HepG2 (cell line): ENCODE measurements around the gene SMC1A. TPM values are rescaled to one million over a fixed set of nuclear protein-coding genes. Genes with fewer than 3 reads are reported as not detected.

Source experiments
- ATAC-seq: fragments of 200-7000 bp; cut with Tn5 transposase; 3 replicates; pipeline ENCODE4 v1.9.1; 2020; ENCODE audit warnings: mild to moderate bottlenecking, moderate library complexity
- BruUV-seq: library from RNA; stranded (reverse); fragments of 400-500 nt; replicated peaks from 2 replicates; lab custom pipeline; 2021; lab: Mats Ljungman, UMichigan
- CTCF ChIA-PET: fragments of 300-600 bp; formaldehyde crosslinking; extraction: SDS; loops from one replicate; lab custom pipeline; 2021; ENCODE audit warnings: low total read pairs, inconsistent platforms, low intra/inter-chr PET ratio; lab: Yijun Ruan, JAX
- POLR2A ChIA-PET: fragments of 350-600 bp; sonication (Branson Sonifier 250); formaldehyde crosslinking; loops from one replicate; lab custom pipeline; 2020; ENCODE audit warnings: antibody characterized with exemption, inconsistent platforms; lab: Yijun Ruan, JAX
- DNase-seq: peaks from one replicate; pipeline ENCODE4 v3.0.0-alpha.2; 2015; ENCODE audit warnings: low spot score
- FAIRE-seq: peaks from 3 replicates; lab custom pipeline; 2011; peaks lifted over from hg19 to GRCh38; lab: Jason Lieb, UNC
- H2AFZ ChIP-seq: one replicate; pipeline ENCODE4 v1.6.1; 2011; ENCODE audit warnings: low read length, inconsistent platforms
- H3K27ac ChIP-seq: fragments of 300-600 bp; 3 replicates; pipeline ENCODE4 v1.8.0; 2011; ENCODE audit warnings: mixed run types, mild to moderate bottlenecking, mixed read lengths, low read length, inconsistent platforms; ENCODE audit not compliant: insufficient read depth; ENCODE audit errors: extremely low read length
- H3K27me3 ChIP-seq, 2 experiments: fragments of 200-600 bp in 1 of 2; 2 replicates in 1 of 2; 3 replicates in 1 of 2; pipeline versions ENCODE4 v1.6.0 to v1.8.0; 2011; ENCODE audit warnings: low read length in 2 of 2, mild to moderate bottlenecking in 2 of 2, moderate library complexity in 2 of 2, inconsistent platforms in 1 of 2; ENCODE audit not compliant: insufficient read depth in 2 of 2, control insufficient read depth in 1 of 2
- H3K36me3 ChIP-seq, 2 experiments: fragments of 200-600 bp in 1 of 2; replicated peaks in 1 of 2; 2 replicates in 1 of 2; 3 replicates in 1 of 2; pipeline versions ENCODE4 v1.5.1 to v1.8.0; 2011; ENCODE audit warnings: low read length in 2 of 2, inconsistent platforms in 1 of 2; ENCODE audit not compliant: insufficient read depth in 2 of 2, control insufficient read depth in 1 of 2
- H3K4me1 ChIP-seq: 2 replicates; pipeline ENCODE4 v1.5.1; 2012; ENCODE audit warnings: low read length, inconsistent platforms; ENCODE audit not compliant: insufficient read depth
- H3K4me2 ChIP-seq: 2 replicates; pipeline ENCODE4 v1.6.0; 2011; ENCODE audit warnings: low read depth, low read length, inconsistent platforms
- H3K4me3 ChIP-seq, 3 experiments: fragments of 200-600 bp in 1 of 3; sonication (generic), shearing (Covaris generic) in 1 of 3; replicated peaks in 1 of 3; 2 replicates each; pipeline ENCODE4 v1.5.1; 2011 to 2016; ENCODE audit warnings: low read length in 3 of 3, inconsistent platforms in 2 of 3, low read depth in 2 of 3, mild to moderate bottlenecking in 2 of 3, control low read depth in 1 of 3, mixed read lengths in 1 of 3; ENCODE audit not compliant: insufficient read depth in 1 of 3
- H3K79me2 ChIP-seq: one replicate; pipeline ENCODE4 v1.6.1; 2011; ENCODE audit warnings: low read length, inconsistent platforms; ENCODE audit not compliant: insufficient read depth
- H3K9ac ChIP-seq: 2 replicates; pipeline ENCODE4 v1.6.0; 2011; ENCODE audit warnings: mild to moderate bottlenecking, low read depth, low read length, inconsistent platforms; ENCODE audit not compliant: insufficient read depth
- H3K9me3 ChIP-seq: 2 replicates; pipeline ENCODE4 v1.5.1; 2012; ENCODE audit warnings: mild to moderate bottlenecking, low read length
- H4K20me1 ChIP-seq: 2 replicates; pipeline ENCODE4 v1.6.0; 2011; ENCODE audit warnings: inconsistent platforms, mild to moderate bottlenecking, low read length, moderate library complexity; ENCODE audit not compliant: insufficient read depth
- AHR ChIP-seq: IDR thresholded peaks from 2 replicates; pipeline ENCODE4 v1.6.1; 2018; ENCODE audit warnings: missing genetic modification reagents, missing compliant biosample characterization
- CHD4 ChIP-seq: fragments of 200-600 bp; sonication (generic); IDR thresholded peaks from 2 replicates; pipeline ENCODE4 v1.7.0; 2017; ENCODE audit warnings: mild to moderate bottlenecking, low read length, borderline replicate concordance
- DMAP1 ChIP-seq: IDR thresholded peaks from 2 replicates; pipeline ENCODE4 v1.6.1; 2016
- HNF4A ChIP-seq: sonication (generic); formaldehyde crosslinking; IDR thresholded peaks from 2 replicates; pipeline ENCODE4 v1.4.0; 2020; ENCODE audit warnings: missing genetic modification reagents
- KMT2B ChIP-seq: IDR thresholded peaks from 2 replicates; pipeline ENCODE4 v1.6.1; 2016; ENCODE audit warnings: missing genetic modification reagents, missing compliant biosample characterization
- MEIS2 ChIP-seq: sonication (generic); formaldehyde crosslinking; IDR thresholded peaks from 2 replicates; pipeline ENCODE4 v1.9.0; 2021; ENCODE audit warnings: mild to moderate bottlenecking, missing genetic modification reagents
- NFATC3 ChIP-seq: sonication (generic); formaldehyde crosslinking; IDR thresholded peaks from 2 replicates; pipeline ENCODE4 v1.5.1; 2020; ENCODE audit warnings: mild to moderate bottlenecking, missing genetic modification reagents
- NFE2 ChIP-seq: sonication (generic); formaldehyde crosslinking; IDR thresholded peaks from 2 replicates; pipeline ENCODE4 v1.4.0; 2020; ENCODE audit warnings: missing genetic modification reagents
- NFIB ChIP-seq: sonication (generic); formaldehyde crosslinking; IDR thresholded peaks from 2 replicates; pipeline ENCODE4 v1.9.0; 2021; ENCODE audit warnings: missing genetic modification reagents, mild to moderate bottlenecking, borderline replicate concordance
- RAD51 ChIP-seq: fragments of 450-650 bp; IDR thresholded peaks from 2 replicates; pipeline ENCODE4 v1.6.1; 2016; ENCODE audit warnings: borderline replicate concordance
- THYN1 ChIP-seq: sonication (generic); formaldehyde crosslinking; IDR thresholded peaks from 2 replicates; pipeline ENCODE4 v1.8.1; 2023; ENCODE audit warnings: low read depth, mild to moderate bottlenecking, moderate library complexity, missing genetic modification reagents, borderline replicate concordance
- ZFP36L1 ChIP-seq: sonication (generic); formaldehyde crosslinking; IDR thresholded peaks from 2 replicates; pipeline ENCODE4 v1.8.0; 2022; ENCODE audit warnings: mild to moderate bottlenecking, missing genetic modification reagents, moderate library complexity
- ZNF124 ChIP-seq: sonication (generic); formaldehyde crosslinking; IDR thresholded peaks from 2 replicates; pipeline ENCODE4 v1.4.0; 2020; ENCODE audit warnings: missing genetic modification reagents
- ZNF30 ChIP-seq: sonication (generic); formaldehyde crosslinking; IDR thresholded peaks from 2 replicates; pipeline ENCODE4 v1.5.0; 2020; ENCODE audit warnings: mild to moderate bottlenecking, missing genetic modification reagents
- ZNF354B ChIP-seq: sonication (generic); formaldehyde crosslinking; IDR thresholded peaks from 2 replicates; pipeline ENCODE4 v1.8.0; 2022; ENCODE audit warnings: mild to moderate bottlenecking, missing genetic modification reagents
- ZNF510 ChIP-seq: sonication (generic); formaldehyde crosslinking; IDR thresholded peaks from 2 replicates; pipeline ENCODE4 v1.4.0; 2020; ENCODE audit warnings: low read depth, mild to moderate bottlenecking, missing genetic modification reagents
- WGBS: methylation state at CpG from one replicate; pipeline ENCODE4 v1.1.6; 2017; ENCODE audit warnings: low lambda C conversion rate; 5-methylcytosine and 5-hydroxymethylcytosine counted together
- in situ Hi-C: cut with HindIII; loops from 2 replicates; pipeline ENCODE4 v1.10.0; 2017; ENCODE audit warnings: low pct_unique_long_range_greater_than_20kb; ENCODE audit not compliant: extremely low pct_ligation_motif_present
- intact Hi-C: fragments of 100-400 bp; cut with micrococcal nuclease; formaldehyde crosslinking; loops from one replicate; pipeline ENCODE4 v1.10.0; 2022; ENCODE audit not compliant: unreplicated experiment
- polyA plus RNA-seq, 8 experiments: library from polyadenylated mRNA; depleted of rRNA in 3 of 8; stranded (reverse) in 7 of 8; unstranded in 1 of 8; fragments of >200 nt; fragmentation: Illumina TruSeq in 4 of 8; extraction: Trizol in 4 of 8; gene quantifications; 2 replicates each; pipeline versions ENCODE4 v1.2.1 to v1.2.3, GENCODE V29; 2011 to 2016; ENCODE audit warnings: low read depth in 4 of 8, missing spikeins in 1 of 8, mixed read lengths in 1 of 8; ENCODE audit not compliant: insufficient read depth in 1 of 8
- total RNA-seq, 5 experiments: library from RNA; depleted of rRNA; stranded (reverse); fragments of >200 nt; fragmentation: Illumina TruSeq; extraction: Trizol; gene quantifications; 2 replicates each; pipeline ENCODE4 v1.2.3, GENCODE V29; 2016; ENCODE audit warnings: low read depth in 1 of 5
- TF ChIP-seq, protein P1 (sequence below): sonication (generic); formaldehyde crosslinking; conservative IDR thresholded peaks from 2 replicates; pipeline ENCODE4 v1.4.0; 2020; ENCODE audit warnings: missing genetic modification reagents

Gene SMC1A
- total and polyA plus RNA-seq, 2 of the 13 experiments (the other 11 are each of a cell fraction or from before 2014, with no cell fraction given) = 9.4 to 46.6 TPM

GRCh38 chrX:53362449-53362848 is 60.0 kb downstream of the SMC1A start:
- H3K79me2 ChIP-seq = no peaks in the 10 kb centered on the region
- in situ Hi-C loops (no loop called here), intact Hi-C loops (no loop called here)
- H2AFZ ChIP-seq = no peak overlapping the region
- H3K9me3 ChIP-seq = no peaks in the 10 kb centered on the region
- ChIA-PET POLR2A (no interaction called here), CTCF (no interaction called here)
- no peaks in the 10 kb centered on the region for H3K27me3 ChIP-seq
- no peak overlapping the region for H3K4me3 ChIP-seq
- WGBS = 50% methylated on average over 2 of the region's 2 CpGs
- no TSS peak for BruUV-seq
- no peak overlapping the region for H3K4me2 ChIP-seq
- H4K20me1 ChIP-seq = no peaks in the 10 kb centered on the region
- ATAC-seq = no peak
- no peak for DNase-seq
- H3K27ac ChIP-seq = no peak overlapping the region
- H3K36me3 ChIP-seq = no peaks in the 10 kb centered on the region
- no peak for FAIRE-seq
- H3K4me1 ChIP-seq = no peaks in the 10 kb centered on the region
- no peak overlapping the region for H3K9ac ChIP-seq
- TF ChIP-seq ZNF354B (CRISPR knock-in tag) (no peak), THYN1 (CRISPR knock-in tag) (no peak), HNF4A (CRISPR knock-in tag) (no peak), ZNF510 (CRISPR knock-in tag) (no peak), KMT2B (CRISPR knock-in tag) (no peak), NFIB (CRISPR knock-in tag) (no peak), CHD4 (no peak), ZFP36L1 (no peak), NFE2 (CRISPR knock-in tag) (no peak), AHR (CRISPR knock-in tag) (no peak), NFATC3 (CRISPR knock-in tag) (no peak), RAD51 (no peak), ZNF124 (no peak), ZNF30 (no peak), DMAP1 (CRISPR knock-in tag) (no peak), MEIS2 (no peak)
- TF ChIP-seq, protein P1, sequence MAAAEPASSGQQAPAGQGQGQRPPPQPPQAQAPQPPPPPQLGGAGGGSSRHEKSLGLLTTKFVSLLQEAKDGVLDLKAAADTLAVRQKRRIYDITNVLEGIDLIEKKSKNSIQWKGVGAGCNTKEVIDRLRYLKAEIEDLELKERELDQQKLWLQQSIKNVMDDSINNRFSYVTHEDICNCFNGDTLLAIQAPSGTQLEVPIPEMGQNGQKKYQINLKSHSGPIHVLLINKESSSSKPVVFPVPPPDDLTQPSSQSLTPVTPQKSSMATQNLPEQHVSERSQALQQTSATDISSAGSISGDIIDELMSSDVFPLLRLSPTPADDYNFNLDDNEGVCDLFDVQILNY = no peak
